ENCODE results near the gene SELENON. TPM values are rescaled to one million over a fixed set of nuclear protein-coding genes. Genes with fewer than 3 reads are reported as not detected.

SELENON gene
- total RNA-seq, 1 experiment from 2014 or later, result 38.6 TPM

DNA sequence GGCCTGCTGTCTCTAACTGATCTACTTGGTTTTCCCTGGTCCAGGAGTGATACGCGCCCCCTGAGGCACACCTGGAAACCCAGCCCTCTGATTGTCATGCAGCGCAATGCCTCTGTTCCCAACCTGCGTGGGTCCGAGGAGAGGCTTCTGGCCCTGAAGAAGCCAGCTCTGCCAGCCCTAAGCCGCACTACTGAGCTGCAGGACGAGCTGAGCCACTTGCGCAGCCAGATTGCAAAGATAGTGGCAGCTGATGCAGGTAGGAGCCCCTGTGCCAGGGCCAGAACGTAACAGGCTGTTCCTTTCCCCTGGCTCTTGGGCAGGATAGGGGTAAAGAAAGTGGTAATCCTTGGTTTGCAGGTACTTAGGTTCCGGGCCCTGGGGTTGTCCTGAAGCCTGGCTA, 26.6 kb downstream of the SELENON start:
- intact Hi-C loops (cut with micrococcal nuclease), result no loop called here
- POLR2A ChIA-PET (ENCODE audit: unreplicated experiment), result no interaction called here
- peaks cover 3% of the 10 kb centered on the region for H3K4me1 ChIP-seq (ENCODE audit: insufficient read depth, low read length)

DNA sequence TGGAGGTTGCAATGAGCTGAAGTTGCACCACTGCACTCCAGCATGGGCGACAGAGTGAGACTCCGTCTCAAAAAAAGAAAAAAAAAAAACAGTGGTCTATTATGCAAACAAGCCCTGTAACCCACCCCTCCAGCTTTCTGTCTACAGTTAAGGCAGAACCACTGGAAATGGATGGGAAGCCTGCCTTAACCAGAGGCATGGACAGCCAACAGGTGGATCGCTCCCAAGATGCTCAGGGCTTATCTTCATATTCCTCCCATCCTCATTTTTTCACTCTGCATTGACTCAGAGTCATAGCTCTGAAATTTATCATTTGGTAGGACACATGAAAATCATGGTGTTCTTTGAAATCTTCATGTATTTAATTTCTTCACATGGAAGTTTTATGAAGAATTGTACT, 28.5 kb downstream of the SELENON start:
- ChIA-PET CTCF (interaction anchor here (0.7 kb wide), 1 partner anchor 626 kb away, joined by 5 read pairs; no protein-coding TSS in a partner anchor), POLR2A (ENCODE audit: unreplicated experiment) (no interaction called here)
- Histone ChIP-seq H3K4me2 (ENCODE audit: low read length) (no peak overlapping the region), H3K79me2 (ENCODE audit: low read length) (peaks cover 27% of the 10 kb centered on the region), H3K4me1 (ENCODE audit: insufficient read depth, low read length) (no peaks in the 10 kb centered on the region), H3K27me3 (ENCODE audit: low read length) (no peaks in the 10 kb centered on the region), H3K4me3 (ENCODE audit: low read length) (no peak overlapping the region), H3K9me3 (ENCODE audit: low read length) (no peaks in the 10 kb centered on the region), H3K9ac (ENCODE audit: low read length) (no peak overlapping the region), H3F3A (ENCODE audit: low read length, unreplicated experiment) (no peaks in the 10 kb centered on the region), H3K9me2 (replicated peaks; ENCODE audit: low read length) (no peaks in the 10 kb centered on the region), H3K36me3 (ENCODE audit: low read depth, low read length) (peaks cover 59% of the 10 kb centered on the region; the same call in 1 of the 2 replicates), H2AFZ (ENCODE audit: low read length) (no peak overlapping the region), H4K20me1 (ENCODE audit: low read length) (no peaks in the 10 kb centered on the region), H3K27ac (ENCODE audit: low read length) (no peak overlapping the region)
- TF ChIP-seq EZH2phosphoT487 (IDR thresholded peaks at IDR 0.05; ENCODE audit: borderline replicate concordance, low read length) (no peak), EZH2 (IDR thresholded peaks at IDR 0.05; ENCODE audit: low read length, unreplicated experiment) (no peak)
- TF ChIP-seq, protein P1, sequence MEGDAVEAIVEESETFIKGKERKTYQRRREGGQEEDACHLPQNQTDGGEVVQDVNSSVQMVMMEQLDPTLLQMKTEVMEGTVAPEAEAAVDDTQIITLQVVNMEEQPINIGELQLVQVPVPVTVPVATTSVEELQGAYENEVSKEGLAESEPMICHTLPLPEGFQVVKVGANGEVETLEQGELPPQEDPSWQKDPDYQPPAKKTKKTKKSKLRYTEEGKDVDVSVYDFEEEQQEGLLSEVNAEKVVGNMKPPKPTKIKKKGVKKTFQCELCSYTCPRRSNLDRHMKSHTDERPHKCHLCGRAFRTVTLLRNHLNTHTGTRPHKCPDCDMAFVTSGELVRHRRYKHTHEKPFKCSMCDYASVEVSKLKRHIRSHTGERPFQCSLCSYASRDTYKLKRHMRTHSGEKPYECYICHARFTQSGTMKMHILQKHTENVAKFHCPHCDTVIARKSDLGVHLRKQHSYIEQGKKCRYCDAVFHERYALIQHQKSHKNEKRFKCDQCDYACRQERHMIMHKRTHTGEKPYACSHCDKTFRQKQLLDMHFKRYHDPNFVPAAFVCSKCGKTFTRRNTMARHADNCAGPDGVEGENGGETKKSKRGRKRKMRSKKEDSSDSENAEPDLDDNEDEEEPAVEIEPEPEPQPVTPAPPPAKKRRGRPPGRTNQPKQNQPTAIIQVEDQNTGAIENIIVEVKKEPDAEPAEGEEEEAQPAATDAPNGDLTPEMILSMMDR (conservative IDR thresholded peaks at IDR 0.05; ENCODE audit: low read depth, low read length), result no peak
- BruUV-seq (replicated peaks), result no TSS peak
- ATAC-seq (no peak), DNase-seq (no peak)
- intact Hi-C loops (cut with micrococcal nuclease), result no loop called here

More for the DNA sequence above, 26.6 kb downstream of the SELENON start:
- H3K4me2 ChIP-seq (ENCODE audit: low read length), result no peak overlapping the region
- ATAC-seq (no peak), DNase-seq (no peak)
- CTCF ChIA-PET, result no interaction called here
- H2AFZ ChIP-seq (ENCODE audit: low read length), result no peak overlapping the region
- TF ChIP-seq EZH2phosphoT487 (IDR thresholded peaks at IDR 0.05; ENCODE audit: borderline replicate concordance, low read length) (no peak), EZH2 (IDR thresholded peaks at IDR 0.05; ENCODE audit: low read length, unreplicated experiment) (no peak)
- TF ChIP-seq, protein P1 (conservative IDR thresholded peaks at IDR 0.05; ENCODE audit: low read depth, low read length), result no peak
- H4K20me1 ChIP-seq (ENCODE audit: low read length), result peaks cover 6% of the 10 kb centered on the region; the same call in 1 of the 2 replicates
- no peaks in the 10 kb centered on the region for H3K9me3 ChIP-seq (ENCODE audit: low read length)
- H3K27me3 ChIP-seq (ENCODE audit: low read length), result no peaks in the 10 kb centered on the region
- no peak overlapping the region for H3K4me3 ChIP-seq (ENCODE audit: low read length)
- no TSS peak for BruUV-seq (replicated peaks)
- H3K79me2 ChIP-seq (ENCODE audit: low read length), result peaks cover 26% of the 10 kb centered on the region
- H3K9me2 ChIP-seq (replicated peaks; ENCODE audit: low read length), result no peaks in the 10 kb centered on the region
- peaks cover 41% of the 10 kb centered on the region; the same call in 1 of the 2 replicates for H3K36me3 ChIP-seq (ENCODE audit: low read depth, low read length)
- no peak overlapping the region for H3K9ac ChIP-seq (ENCODE audit: low read length)
- no peaks in the 10 kb centered on the region for H3F3A ChIP-seq (ENCODE audit: low read length, unreplicated experiment)
- H3K27ac ChIP-seq (ENCODE audit: low read length), result no peak overlapping the region

DNA sequence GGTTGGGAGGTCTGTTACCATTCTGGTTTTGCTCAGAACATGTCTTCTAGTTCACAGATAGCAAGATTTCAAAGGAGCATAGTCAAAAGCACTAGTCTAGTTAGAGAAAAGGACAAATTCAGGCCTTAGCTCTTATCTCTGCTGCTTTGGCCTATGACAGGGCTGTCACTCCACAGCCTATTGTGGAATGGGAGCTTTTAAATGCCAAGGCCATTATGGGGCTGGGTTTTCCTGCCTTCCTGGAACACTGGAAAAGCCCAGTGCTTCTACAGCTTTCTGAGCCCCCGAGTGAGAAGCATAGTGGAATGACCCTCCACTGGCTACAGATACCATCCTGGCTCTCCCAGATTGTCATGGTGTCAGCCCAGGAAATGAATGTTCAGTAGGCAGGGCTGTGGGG, 29.1 kb downstream of the SELENON start:
- H3K9ac ChIP-seq (ENCODE audit: low read length), result no peak overlapping the region
- H3K27ac ChIP-seq (ENCODE audit: low read length), result no peak overlapping the region
- H3K27me3 ChIP-seq (ENCODE audit: low read length), result no peaks in the 10 kb centered on the region
- peaks cover 64% of the 10 kb centered on the region; the same call in 1 of the 2 replicates for H3K36me3 ChIP-seq (ENCODE audit: low read depth, low read length)
- H4K20me1 ChIP-seq (ENCODE audit: low read length), result no peaks in the 10 kb centered on the region
- ATAC-seq (no peak), DNase-seq (no peak)
- POLR2A ChIA-PET (ENCODE audit: unreplicated experiment), result no interaction called here
- no TSS peak for BruUV-seq (replicated peaks)
- H3K79me2 ChIP-seq (ENCODE audit: low read length), result peaks cover 29% of the 10 kb centered on the region
- no peak overlapping the region for H2AFZ ChIP-seq (ENCODE audit: low read length)
- H3K9me2 ChIP-seq (replicated peaks; ENCODE audit: low read length), result no peaks in the 10 kb centered on the region
- CTCF ChIA-PET, result no interaction called here
- H3K4me2 ChIP-seq (ENCODE audit: low read length), result no peak overlapping the region
- no peak overlapping the region for H3K4me3 ChIP-seq (ENCODE audit: low read length)
- H3F3A ChIP-seq (ENCODE audit: low read length, unreplicated experiment), result no peaks in the 10 kb centered on the region
- TF ChIP-seq, protein P1 (conservative IDR thresholded peaks at IDR 0.05; ENCODE audit: low read depth, low read length), result no peak
- TF ChIP-seq EZH2 (IDR thresholded peaks at IDR 0.05; ENCODE audit: low read length, unreplicated experiment), result no peak
- TF ChIP-seq EZH2phosphoT487 (IDR thresholded peaks at IDR 0.05; ENCODE audit: borderline replicate concordance, low read length), result no peak
- H3K4me1 ChIP-seq (ENCODE audit: insufficient read depth, low read length), result no peaks in the 10 kb centered on the region
- H3K9me3 ChIP-seq (ENCODE audit: low read length), result no peaks in the 10 kb centered on the region
- intact Hi-C loops (cut with micrococcal nuclease), result no loop called here

Data from PC-3 (cell line).